ENCODE measurements around the gene TCEAL9. TPM values are rescaled to one million over a fixed set of nuclear protein-coding genes. Genes with fewer than 3 reads are reported as not detected.

Gene TCEAL9
- total RNA-seq, 1 donor from 2014 or later: 108 TPM

DNA sequence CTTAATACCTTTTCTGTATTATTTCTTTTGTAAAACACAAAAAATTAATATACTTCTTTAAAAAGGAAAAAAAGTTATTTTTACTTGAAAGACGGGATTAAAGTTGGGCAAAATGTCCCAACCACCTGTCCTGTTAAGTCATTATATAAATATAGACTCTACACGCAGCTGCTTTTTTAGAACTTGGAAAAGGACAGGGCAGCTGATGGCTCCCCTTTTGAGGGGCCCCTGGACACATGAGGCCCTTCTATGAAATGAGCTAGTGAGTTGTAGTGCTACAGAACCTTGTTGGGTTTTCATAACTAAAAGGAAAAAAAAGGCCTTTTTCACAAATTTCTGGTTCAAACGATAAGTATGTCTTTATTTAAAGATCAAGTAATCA, 44.9 kb upstream of the TCEAL9 start:
- Histone ChIP-seq H2AFZ (replicated peaks) (peak overlapping the region; percentile 92), H3K79me2 (ENCODE audit: low read depth) (no peaks in the 10 kb centered on the region), H3K27me3 (no peaks in the 10 kb centered on the region), H3K9ac (no peak overlapping the region), H3K27ac (no peak overlapping the region), H3K4me3 (peak overlapping the region; percentile 79), H3K9me3 (ENCODE audit: low read depth) (peaks cover 6% of the 10 kb centered on the region), H4K20me1 (ENCODE audit: low read depth) (no peaks in the 10 kb centered on the region), H3K36me3 (no peaks in the 10 kb centered on the region), H3F3A (ENCODE audit: low read depth) (no peaks in the 10 kb centered on the region), H3K4me2 (peak overlapping the region; percentile 82), H3K4me1 (no peaks in the 10 kb centered on the region)
- Mint-ChIP-seq H3K9me3 (no peaks in the 10 kb centered on the region), H3K27me3 (ENCODE audit: insufficient read depth, low read depth) (peaks cover 3% of the 10 kb centered on the region), H3K4me1 (peaks cover 7% of the 10 kb centered on the region), H3K36me3 (no peaks in the 10 kb centered on the region), H3K27ac (no peak overlapping the region), H3K4me3 (peak overlapping the region; percentile 91)
- no peak for DNase-seq (ENCODE audit: low spot score)
- no peak for TF ChIP-seq EZH2 (IDR thresholded peaks at IDR 0.05)

DNA sequence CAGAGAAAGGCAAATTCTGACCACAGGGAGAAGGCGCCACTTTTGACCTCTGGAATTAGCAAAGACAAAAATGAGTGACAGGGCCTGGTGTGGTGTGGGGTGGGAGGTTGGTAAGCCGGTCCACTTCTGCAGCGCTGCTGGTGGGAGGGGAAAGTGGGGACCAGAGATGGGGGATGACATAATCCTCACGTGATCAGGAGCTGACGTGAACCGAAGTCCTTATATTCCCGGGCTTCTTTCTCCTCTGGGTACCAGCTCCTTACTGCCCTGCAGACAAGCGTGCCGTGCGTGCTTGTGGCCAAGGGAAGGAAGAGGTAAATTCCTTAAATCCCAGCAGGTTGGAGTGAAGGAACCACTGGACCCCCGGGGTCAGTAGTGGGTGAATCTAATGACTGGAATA, 26.3 kb upstream of the TCEAL9 start, which contains the start of gene TCEAL7:
TSS of gene TCEAL7 (plus strand) at position 249 of the 400 bp plus-strand sequence. CDS start 1,165 bp downstream, outside the sequence.
- peak within 1 kb of the TSS; percentile 47 for H3K27ac Mint-ChIP-seq
- Histone ChIP-seq H3K9ac (no peak within 1 kb of the TSS), H3K36me3 (no peaks in the 10 kb centered on the region)

DNA sequence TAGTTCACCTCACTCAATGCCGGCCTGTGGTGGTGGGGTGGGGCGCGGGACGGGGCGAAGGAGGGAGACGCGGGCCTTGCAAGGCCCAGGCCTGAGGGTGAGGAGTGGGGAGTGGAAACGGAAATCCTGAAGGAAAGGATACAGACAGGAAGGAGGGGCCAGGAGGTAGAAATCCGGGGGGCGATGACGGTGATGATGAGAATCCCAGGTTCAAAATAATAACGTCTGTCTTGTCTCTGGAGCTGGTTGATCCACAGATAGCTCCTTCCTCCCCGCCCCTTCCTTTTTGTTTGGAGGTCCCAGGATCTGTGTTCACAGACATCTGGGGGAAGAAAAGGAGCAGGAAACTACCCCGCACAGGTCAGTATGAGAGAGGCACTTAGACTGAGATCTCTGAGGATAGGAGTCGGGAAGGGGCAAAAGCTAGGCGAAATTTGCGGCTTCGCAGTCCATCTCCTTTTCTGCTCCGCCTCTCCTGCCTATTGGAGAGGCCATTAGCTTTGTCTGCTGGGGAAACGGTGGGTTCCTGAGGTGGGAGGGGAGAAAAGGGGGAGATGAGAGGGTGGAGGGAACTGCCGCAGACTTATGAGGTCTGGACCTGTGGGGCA, 25.5 kb upstream of the TCEAL9 start:
- no peaks in the 10 kb centered on the region for H3K9me3 Mint-ChIP-seq
- Histone ChIP-seq H3K4me1 (peaks cover 6% of the 10 kb centered on the region), H3K4me2 (peak overlapping the region; percentile 69), H3K9me3 (ENCODE audit: low read depth) (no peaks in the 10 kb centered on the region), H2AFZ (replicated peaks) (peak overlapping the region; percentile 45), H3K36me3 (no peaks in the 10 kb centered on the region), H3K27ac (peak overlapping the region; percentile 5), H4K20me1 (ENCODE audit: low read depth) (no peaks in the 10 kb centered on the region), H3K4me3 (peak overlapping the region; percentile 42), H3K79me2 (ENCODE audit: low read depth) (no peaks in the 10 kb centered on the region), H3F3A (ENCODE audit: low read depth) (peaks cover 9% of the 10 kb centered on the region), H3K27me3 (no peaks in the 10 kb centered on the region), H3K9ac (no peak overlapping the region)
- TF ChIP-seq EZH2phosphoT487 (IDR thresholded peaks at IDR 0.05) (no peak), EZH2 (IDR thresholded peaks at IDR 0.05) (no peak)
- TF ChIP-seq, protein P1, sequence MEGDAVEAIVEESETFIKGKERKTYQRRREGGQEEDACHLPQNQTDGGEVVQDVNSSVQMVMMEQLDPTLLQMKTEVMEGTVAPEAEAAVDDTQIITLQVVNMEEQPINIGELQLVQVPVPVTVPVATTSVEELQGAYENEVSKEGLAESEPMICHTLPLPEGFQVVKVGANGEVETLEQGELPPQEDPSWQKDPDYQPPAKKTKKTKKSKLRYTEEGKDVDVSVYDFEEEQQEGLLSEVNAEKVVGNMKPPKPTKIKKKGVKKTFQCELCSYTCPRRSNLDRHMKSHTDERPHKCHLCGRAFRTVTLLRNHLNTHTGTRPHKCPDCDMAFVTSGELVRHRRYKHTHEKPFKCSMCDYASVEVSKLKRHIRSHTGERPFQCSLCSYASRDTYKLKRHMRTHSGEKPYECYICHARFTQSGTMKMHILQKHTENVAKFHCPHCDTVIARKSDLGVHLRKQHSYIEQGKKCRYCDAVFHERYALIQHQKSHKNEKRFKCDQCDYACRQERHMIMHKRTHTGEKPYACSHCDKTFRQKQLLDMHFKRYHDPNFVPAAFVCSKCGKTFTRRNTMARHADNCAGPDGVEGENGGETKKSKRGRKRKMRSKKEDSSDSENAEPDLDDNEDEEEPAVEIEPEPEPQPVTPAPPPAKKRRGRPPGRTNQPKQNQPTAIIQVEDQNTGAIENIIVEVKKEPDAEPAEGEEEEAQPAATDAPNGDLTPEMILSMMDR (IDR thresholded peaks at IDR 0.05): no peak
- H3K4me3 Mint-ChIP-seq: peak overlapping the region; percentile 85
- peak overlapping the region; percentile 47 for H3K27ac Mint-ChIP-seq
- peaks cover 32% of the 10 kb centered on the region for H3K4me1 Mint-ChIP-seq
- peak; percentile 69 for DNase-seq (ENCODE audit: low spot score)
- peaks cover 2% of the 10 kb centered on the region for H3K27me3 Mint-ChIP-seq (ENCODE audit: insufficient read depth, low read depth)
- no peaks in the 10 kb centered on the region for H3K36me3 Mint-ChIP-seq

More for the DNA sequence above, 26.3 kb upstream of the TCEAL9 start, which contains the start of gene TCEAL7:
- Histone ChIP-seq H4K20me1 (ENCODE audit: low read depth) (no peaks in the 10 kb centered on the region), H3K9me3 (ENCODE audit: low read depth) (no peaks in the 10 kb centered on the region), H3K4me1 (peaks cover 6% of the 10 kb centered on the region), H3K4me2 (peak within 1 kb of the TSS; percentile 69), H3K79me2 (ENCODE audit: low read depth) (no peaks in the 10 kb centered on the region), H3K27ac (peak within 1 kb of the TSS; percentile 5), H2AFZ (replicated peaks) (peak within 1 kb of the TSS; percentile 45), H3K4me3 (peak within 1 kb of the TSS; percentile 42), H3K27me3 (no peaks in the 10 kb centered on the region), H3F3A (ENCODE audit: low read depth) (peaks cover 9% of the 10 kb centered on the region)
- H3K9me3 Mint-ChIP-seq: no peaks in the 10 kb centered on the region
- H3K4me1 Mint-ChIP-seq: peaks cover 32% of the 10 kb centered on the region
- no peaks in the 10 kb centered on the region for H3K36me3 Mint-ChIP-seq
- peak; percentile 33 for DNase-seq (ENCODE audit: low spot score)
- peak within 1 kb of the TSS; percentile 85 for H3K4me3 Mint-ChIP-seq
- TF ChIP-seq EZH2 (IDR thresholded peaks at IDR 0.05): no peak
- peaks cover 2% of the 10 kb centered on the region for H3K27me3 Mint-ChIP-seq (ENCODE audit: insufficient read depth, low read depth)

DNA sequence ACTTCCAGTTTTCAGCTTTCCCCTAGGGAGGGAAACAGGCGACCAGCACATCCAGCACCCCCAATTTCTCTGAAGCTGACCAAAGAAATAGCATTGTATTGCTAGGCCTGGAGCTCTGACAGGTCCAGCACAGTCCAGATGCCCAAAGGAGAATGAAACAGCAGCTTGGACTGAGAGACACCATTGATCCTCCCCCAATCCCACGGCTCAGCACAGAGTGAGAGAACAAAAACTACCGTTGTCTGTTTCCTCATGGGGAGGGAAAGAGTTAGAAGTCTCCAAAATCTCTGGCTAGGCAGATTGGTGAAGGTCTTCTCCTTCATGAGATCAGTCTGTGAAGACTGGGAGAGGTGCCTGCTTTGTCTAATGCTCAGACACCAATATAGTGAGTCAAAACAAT, 17.6 kb upstream of the TCEAL9 start:
- TF ChIP-seq EZH2phosphoT487 (IDR thresholded peaks at IDR 0.05) (no peak), EZH2 (IDR thresholded peaks at IDR 0.05) (no peak)
- TF ChIP-seq, protein P1 (IDR thresholded peaks at IDR 0.05): no peak
- Histone ChIP-seq H3K9me3 (ENCODE audit: low read depth) (peaks cover 6% of the 10 kb centered on the region), H3K4me2 (no peak overlapping the region), H4K20me1 (ENCODE audit: low read depth) (no peaks in the 10 kb centered on the region), H2AFZ (replicated peaks) (peak overlapping the region; percentile 69), H3K4me3 (no peak overlapping the region), H3K4me1 (no peaks in the 10 kb centered on the region), H3K36me3 (no peaks in the 10 kb centered on the region), H3K9ac (no peak overlapping the region), H3F3A (ENCODE audit: low read depth) (no peaks in the 10 kb centered on the region), H3K79me2 (ENCODE audit: low read depth) (no peaks in the 10 kb centered on the region), H3K27me3 (no peaks in the 10 kb centered on the region), H3K27ac (no peak overlapping the region)
- Mint-ChIP-seq H3K4me3 (no peak overlapping the region), H3K4me1 (no peaks in the 10 kb centered on the region), H3K36me3 (no peaks in the 10 kb centered on the region), H3K27ac (no peak overlapping the region), H3K9me3 (no peaks in the 10 kb centered on the region), H3K27me3 (ENCODE audit: insufficient read depth, low read depth) (peaks cover 2% of the 10 kb centered on the region)
- DNase-seq (ENCODE audit: low spot score): no peak
